ENCODE results near the gene ZBTB42.
A peak's percentile ranks its signal among the peaks of the same experiment; 100 is the strongest.

Gene ZBTB42

DNA sequence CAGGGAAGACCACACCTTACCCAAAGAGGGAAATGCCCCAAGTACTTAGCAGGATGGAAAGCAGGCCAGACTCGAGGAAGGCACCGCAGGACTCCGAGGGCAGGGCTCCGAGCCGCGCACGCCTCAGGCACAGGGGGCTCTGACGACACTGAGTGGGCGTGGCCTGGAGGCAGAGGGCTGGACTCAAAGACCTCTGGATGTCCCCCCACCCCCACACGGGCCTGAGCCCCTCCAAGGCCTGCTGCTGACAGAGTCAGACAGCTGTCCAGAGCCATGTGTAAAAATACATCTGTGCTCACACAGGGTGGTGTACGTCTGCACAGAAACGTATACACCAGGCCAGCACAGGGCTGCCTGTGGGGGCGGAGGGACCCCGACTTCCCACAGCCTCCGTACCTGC lies 6.8 kb upstream of the ZBTB42 start:
- TF ChIP-seq, protein P1, sequence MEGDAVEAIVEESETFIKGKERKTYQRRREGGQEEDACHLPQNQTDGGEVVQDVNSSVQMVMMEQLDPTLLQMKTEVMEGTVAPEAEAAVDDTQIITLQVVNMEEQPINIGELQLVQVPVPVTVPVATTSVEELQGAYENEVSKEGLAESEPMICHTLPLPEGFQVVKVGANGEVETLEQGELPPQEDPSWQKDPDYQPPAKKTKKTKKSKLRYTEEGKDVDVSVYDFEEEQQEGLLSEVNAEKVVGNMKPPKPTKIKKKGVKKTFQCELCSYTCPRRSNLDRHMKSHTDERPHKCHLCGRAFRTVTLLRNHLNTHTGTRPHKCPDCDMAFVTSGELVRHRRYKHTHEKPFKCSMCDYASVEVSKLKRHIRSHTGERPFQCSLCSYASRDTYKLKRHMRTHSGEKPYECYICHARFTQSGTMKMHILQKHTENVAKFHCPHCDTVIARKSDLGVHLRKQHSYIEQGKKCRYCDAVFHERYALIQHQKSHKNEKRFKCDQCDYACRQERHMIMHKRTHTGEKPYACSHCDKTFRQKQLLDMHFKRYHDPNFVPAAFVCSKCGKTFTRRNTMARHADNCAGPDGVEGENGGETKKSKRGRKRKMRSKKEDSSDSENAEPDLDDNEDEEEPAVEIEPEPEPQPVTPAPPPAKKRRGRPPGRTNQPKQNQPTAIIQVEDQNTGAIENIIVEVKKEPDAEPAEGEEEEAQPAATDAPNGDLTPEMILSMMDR (IDR thresholded peaks at IDR 0.05; ENCODE audit: borderline replicate concordance, insufficient read depth, low read depth, low read length) = no peak

DNA sequence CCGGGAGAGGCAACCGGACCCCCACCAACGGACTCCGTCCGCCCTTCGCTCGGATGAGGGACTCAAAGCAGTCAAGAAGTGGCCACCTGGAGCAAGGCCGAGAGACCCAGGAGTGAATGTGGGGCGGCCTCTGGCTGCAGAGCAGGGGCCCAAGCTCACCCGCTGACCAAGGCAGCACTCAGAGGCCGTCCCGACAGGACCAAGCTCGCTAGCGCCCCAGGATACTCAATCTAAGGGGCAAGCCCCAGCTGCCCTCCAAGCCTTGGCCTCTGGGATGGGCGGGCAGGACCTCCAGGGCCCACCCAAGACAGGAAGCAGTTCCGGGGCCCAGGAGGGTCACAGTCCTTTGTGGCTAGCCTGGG lies 6.3 kb upstream of the ZBTB42 start:
- TF ChIP-seq, protein P1 (IDR thresholded peaks at IDR 0.05; ENCODE audit: borderline replicate concordance, insufficient read depth, low read depth, low read length) = no peak
- H3K4me3 ChIP-seq (ENCODE audit: low read depth, low read length) = peak overlapping the region; percentile 77

More for the DNA sequence above, 6.8 kb upstream of the ZBTB42 start:
- H3K4me3 ChIP-seq (ENCODE audit: low read depth, low read length) = peak overlapping the region; percentile 77

DNA sequence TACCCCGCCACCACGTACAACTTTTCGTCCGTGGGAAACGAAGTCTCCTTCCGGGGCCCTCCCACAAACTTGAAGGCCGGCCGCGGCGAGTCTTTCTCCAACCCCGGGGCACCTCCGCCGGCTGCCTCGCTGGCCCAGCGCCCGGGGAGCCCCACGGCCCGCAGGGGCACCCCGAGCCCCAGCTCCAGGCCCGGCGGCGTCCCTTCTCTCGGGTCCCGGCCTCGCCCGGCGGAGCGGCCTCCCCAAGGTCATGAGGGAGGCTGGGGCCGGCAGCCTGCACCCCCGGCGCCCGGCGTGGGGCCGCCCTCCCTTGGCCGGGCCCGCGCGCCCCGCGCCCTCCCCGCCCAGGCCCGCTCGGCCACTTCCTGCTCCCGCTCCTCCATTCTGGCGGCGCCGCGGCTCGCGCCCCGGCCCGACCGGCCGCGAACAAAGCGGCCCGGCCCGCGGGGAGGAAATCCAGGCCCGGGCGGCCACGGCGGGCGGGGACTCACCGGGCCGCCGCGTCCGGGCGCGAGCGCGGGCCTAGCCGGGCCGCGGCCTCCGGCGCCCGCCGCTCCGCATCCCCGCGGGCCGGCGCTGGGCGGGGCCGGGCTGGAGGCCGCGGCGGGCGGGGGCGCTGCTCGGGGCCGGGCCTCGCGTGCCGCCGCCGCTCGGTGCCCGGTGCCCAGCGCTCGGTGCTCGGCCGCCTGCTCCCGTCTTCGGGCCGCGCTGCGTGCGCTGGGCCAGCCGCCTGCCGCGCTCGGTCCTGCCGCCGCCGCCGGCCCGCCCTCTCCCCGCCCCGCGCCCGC lies 5.7 kb upstream of the ZBTB42 start, which contains the start of gene AKT1:
AKT1 (minus strand) TSS at position 756 of the 788 bp plus-strand sequence. CDS start 3,105 bp downstream, outside the sequence.
- H3K4me3 ChIP-seq (ENCODE audit: low read depth, low read length) = peak within 1 kb of the TSS; percentile 77
- TF ChIP-seq, protein P1 (IDR thresholded peaks at IDR 0.05; ENCODE audit: borderline replicate concordance, insufficient read depth, low read depth, low read length) = no peak

DNA sequence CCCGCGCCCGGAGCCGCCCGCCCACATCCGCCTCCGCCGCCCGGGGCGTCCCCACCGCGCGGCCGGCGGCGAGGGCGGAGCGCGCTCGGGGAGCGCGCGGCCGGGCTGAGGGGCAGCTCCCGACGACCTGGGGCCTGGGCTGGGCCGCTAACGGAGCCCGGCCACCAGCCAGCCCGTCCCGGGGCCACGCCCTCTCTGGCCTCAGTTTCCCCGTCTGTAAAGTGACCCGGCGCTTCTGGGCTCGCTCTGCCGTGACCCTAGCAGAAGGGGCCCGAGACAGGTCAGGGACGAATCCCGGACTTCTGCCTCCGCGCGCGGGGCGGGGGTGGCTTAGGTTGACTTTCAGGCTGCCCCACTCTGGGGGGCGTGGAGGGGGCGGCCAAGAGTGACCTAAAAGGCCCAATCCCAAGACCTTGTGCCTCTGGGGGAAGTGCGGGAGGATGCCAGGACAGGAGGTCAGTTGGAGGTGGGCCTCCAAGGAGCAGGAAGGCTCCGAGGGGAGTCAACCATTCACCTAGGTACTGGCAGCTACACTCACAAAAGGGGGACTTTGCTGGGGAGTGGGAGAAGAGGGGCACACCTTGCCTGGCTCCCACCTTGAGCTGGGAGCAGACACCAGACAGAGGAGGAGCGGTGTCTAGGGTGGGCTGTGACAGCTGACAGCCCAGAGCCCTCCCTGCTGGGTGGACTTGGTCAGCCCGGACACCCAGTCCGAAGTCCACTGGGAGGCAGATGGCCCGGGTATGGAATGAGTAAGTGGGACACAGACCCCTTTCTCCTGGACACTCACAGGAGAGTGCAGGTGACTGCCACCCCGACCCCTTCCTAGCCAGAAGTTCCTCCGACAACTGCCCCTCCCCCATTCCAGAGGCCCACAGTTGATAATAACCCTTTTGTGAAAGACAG lies 4.9 kb upstream of the ZBTB42 start:
- TF ChIP-seq, protein P1 (IDR thresholded peaks at IDR 0.05; ENCODE audit: borderline replicate concordance, insufficient read depth, low read depth, low read length) = no peak
- H3K4me3 ChIP-seq (ENCODE audit: low read depth, low read length) = peak overlapping the region; percentile 77

DNA sequence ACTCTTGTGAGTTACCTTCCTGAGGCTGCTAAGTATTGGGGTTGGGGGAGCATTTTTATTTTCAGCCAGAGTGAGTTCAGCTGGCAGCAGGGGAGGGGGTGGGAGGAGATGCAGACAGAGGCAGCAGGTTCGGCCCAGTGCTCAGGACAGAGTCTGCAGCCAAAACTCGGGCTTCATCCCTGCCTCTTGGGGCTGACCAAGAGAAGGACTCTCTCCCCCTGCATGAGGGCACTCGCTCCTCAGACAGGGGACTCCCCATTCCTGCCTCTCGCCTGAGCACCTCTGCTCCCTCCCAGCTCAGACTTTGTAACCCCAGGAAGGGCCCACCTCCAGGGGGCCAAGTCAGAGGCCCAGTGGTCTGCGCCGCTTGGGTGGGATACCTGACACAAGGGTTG lies 4.2 kb upstream of the ZBTB42 start:
- TF ChIP-seq, protein P1 (IDR thresholded peaks at IDR 0.05; ENCODE audit: borderline replicate concordance, insufficient read depth, low read depth, low read length) = no peak
- no peak overlapping the region for H3K4me3 ChIP-seq (ENCODE audit: low read depth, low read length)

DNA sequence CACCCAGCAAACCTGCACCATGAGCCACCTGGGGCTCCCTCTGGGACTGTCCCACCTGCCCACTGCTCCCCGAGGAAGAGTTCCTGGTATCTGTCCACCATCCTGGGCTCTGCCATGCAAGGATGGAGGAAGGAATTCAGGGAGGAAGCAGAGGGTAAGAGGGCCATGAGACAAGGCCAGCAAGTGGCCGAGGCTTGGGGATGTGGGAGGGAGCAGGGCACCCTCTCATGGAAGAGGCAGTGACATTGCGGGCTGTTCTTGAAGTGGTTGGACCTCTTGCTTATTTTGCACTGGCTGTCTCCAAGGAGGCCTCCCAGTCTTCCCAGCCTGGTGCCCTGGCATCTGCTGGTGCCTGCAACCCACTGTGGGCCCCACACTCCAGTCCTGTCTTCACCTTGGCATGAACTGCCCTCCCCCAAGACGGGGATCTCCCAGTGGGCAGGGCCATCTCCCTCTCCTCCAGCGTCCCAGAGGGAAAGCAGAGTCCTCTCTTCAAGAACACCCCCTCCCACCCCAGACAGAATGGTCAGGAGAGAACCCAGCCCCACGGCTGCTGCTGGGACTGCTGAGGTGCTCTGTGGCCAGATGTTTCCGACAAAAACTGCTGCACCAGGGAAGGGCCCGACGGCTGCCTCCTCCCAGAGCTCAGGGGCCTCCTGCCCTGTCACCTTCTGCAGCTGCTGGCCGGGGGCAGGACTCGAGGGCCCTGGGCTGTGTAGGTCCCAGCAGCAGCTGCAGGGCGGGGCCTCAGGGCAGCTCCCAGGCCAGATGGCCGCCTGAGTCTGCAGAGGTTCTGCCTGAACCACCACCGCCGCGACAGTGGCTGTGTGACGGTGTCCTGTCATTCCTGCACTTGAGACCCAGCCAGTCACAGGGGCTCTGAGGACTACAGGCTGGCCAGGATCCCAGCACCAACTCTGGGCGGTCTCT lies 3.5 kb upstream of the ZBTB42 start:
- TF ChIP-seq, protein P1 (IDR thresholded peaks at IDR 0.05; ENCODE audit: borderline replicate concordance, insufficient read depth, low read depth, low read length) = no peak
- no peak overlapping the region for H3K4me3 ChIP-seq (ENCODE audit: low read depth, low read length)
